NCI-H510A (cell line): ENCODE results near the gene PLEKHA8.

ENCODE experiments used
- DNase-seq: peaks from one replicate; lab custom pipeline; 2025; lab: John Stamatoyannopoulos, UW

The PLEKHA8 gene

DNA sequence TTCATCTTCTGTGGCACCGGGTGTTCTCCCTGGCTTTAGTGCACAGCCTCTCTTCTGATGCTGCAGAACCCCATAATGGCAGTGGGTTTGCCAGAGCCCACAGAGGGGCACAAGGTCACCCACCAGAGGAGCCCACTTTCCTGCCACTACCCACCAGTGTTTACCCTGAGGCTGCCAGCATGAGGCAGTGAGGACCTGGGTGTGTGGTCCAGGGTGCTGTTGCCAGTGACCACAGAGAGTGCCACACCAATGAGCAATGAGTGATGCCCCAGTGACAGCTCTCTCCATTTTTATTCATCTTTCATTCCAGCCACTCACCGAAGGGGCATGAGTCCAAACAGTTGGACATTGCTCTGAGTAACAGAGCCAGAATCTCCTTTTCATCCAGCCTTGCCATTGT, 141.4 kb downstream of the PLEKHA8 start:
- no peak for DNase-seq

GRCh38 chr7:30170476-30171205, 142.4 kb downstream of the PLEKHA8 start:
- DNase-seq, result no peak

- DNase-seq, result no peak
Observed at GRCh38 chr7:30171766-30172447, 143.7 kb downstream of the PLEKHA8 start.

DNA sequence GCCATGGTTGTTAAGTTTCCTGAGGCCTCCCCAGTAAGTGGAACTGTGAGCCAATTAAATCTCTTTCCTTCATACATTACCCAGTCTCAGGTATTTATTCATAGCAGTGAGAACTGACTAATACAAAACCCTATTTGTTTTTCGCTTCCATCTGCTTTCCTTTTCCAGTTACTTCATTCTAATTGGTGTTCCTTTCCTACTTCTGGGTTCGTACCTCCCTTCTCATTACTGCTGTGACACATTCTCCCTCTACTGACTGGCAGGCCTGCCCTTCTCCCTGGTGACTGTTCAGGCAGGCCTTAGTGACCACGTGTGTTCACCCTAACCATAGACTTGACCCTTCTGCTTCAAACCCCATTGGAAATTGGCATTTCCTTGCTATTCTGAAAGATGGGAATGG, 144.2 kb downstream of the PLEKHA8 start:
- DNase-seq, result no peak

DNA sequence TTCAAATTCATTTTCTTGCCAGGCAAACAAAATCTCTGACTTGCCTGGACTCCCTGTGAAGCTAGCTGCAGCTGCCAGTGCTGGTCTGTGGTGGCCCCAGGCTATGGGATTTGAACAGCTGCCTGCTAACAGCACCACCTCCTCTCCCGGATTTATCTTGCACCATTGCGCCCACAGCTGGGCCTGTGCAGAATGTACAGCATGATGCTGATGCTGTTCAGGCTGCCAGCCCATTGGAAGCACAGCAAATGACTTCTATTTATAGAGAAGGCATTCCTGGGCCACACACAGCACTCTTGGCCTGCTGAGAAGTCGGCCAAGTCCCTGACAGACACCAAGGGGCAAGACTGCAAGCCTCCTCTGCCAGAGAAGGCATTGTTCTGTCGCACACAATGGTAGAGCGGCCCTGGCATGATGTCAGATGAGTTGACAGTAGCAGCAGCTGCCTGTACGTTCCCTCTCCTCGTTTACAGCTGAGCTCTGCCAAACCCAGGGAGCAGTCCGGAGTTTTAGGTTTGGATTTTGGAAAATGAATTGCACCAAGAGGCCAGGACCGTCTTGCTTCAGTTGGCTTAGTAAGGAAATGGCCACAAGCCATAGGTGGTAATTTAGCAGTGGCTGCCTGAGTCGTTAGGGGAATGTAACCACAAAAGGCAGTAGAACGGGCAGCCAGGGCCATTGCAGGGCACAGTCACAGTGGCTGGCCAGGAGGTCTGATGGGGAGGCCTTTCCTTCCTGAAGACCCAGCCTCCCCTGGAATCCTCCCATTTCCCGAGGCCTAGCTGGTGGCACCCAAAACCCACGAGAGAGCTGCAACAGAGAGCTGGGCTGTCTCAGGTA, 145.1 kb downstream of the PLEKHA8 start:
- DNase-seq, result peak; percentile 70

DNA sequence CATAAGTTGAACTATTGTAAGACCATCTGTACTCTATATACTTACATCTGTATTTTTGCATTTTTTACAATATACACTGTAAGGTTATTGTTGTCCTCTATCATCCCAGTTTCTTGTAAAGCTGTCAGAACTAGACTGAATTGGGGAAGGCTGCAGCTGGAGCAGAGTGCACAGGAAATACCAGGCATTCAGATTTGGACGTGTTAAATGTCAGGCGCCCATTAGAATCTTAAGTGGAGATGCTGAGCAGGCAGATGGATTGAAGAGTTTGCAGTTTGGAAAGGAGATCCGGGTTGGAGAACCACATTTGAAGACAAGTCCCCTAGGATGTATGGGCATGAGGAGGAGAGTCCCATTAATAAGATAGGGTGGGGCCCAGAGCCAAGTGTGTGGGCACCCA, 147.0 kb downstream of the PLEKHA8 start:
- DNase-seq, result no peak

DNA sequence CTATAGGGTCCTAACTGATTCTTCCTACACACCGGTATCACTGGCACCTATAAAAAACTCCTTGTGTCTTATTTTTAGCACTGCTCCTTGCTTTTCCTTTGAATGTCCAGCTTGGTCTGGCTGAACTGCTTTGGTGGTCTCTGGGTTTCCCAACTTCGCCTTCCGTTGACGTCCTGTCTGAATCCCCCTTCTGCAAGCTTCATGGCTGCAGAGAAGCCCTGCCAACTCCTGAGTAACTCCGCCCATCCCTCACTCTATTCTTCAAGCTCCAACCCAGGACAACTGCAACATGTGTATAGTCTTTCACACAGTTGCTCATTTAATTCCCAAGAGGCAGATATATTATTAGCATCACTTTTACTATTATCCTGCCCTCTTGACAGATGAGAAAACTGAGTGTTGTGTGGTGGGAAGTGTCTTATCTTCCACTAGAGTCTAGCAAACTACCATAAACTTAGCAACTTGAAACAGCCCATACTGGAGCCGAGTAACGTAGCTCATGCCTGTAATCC, 147.5 kb downstream of the PLEKHA8 start:
- no peak for DNase-seq

DNA sequence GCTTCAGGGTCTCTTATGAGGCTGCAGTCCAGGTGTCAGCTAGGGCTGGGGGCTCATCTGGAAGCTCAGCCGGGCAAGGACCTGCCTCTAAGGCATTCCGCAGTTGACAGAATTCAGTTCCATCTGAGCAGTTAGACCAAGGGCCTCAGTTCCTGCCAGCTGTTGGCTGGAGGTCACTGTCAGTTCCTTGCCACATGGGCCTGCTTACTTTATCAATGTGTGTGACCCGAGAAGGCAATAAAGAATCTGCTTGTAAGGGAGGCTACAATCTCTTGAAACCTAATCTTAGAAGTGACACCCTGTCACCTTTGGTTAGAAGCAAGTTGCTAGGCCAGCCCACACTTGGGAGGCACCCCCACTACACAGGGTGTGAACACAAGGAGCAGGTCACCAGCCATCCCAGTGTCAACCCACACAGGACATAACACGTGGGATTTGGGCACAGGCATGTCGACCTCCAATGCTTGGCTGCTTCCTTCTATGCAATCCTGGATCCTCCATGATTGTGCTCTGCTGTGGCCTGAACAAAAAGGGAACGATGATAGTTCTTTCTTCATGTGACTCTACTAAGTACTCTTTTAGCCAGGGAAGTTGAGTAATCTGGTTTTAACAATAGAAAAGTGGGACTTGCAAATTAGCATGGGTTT, 148.4 kb downstream of the PLEKHA8 start:
- no peak for DNase-seq

GRCh38 chr7:30177186-30177585, 149.0 kb downstream of the PLEKHA8 start:
- no peak for DNase-seq

DNA sequence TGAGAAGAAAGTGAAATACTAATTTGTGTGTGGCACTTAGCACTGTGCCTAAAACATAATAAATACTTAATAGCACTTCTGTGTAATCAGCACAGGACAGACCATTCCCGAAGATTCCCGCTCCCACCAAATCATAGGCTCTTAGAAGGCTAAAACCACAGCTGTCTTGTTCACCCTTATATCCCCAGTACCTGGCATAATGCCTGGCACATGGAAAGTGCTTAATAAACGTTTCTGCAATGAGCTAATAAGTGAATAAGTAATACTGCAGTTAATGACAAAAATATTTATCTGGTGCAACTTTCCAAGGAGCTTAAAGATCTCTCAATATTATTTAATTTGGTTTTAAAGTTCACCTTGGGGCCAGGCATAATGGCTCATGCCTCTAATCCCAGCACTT, 149.8 kb downstream of the PLEKHA8 start:
- no peak for DNase-seq

DNA sequence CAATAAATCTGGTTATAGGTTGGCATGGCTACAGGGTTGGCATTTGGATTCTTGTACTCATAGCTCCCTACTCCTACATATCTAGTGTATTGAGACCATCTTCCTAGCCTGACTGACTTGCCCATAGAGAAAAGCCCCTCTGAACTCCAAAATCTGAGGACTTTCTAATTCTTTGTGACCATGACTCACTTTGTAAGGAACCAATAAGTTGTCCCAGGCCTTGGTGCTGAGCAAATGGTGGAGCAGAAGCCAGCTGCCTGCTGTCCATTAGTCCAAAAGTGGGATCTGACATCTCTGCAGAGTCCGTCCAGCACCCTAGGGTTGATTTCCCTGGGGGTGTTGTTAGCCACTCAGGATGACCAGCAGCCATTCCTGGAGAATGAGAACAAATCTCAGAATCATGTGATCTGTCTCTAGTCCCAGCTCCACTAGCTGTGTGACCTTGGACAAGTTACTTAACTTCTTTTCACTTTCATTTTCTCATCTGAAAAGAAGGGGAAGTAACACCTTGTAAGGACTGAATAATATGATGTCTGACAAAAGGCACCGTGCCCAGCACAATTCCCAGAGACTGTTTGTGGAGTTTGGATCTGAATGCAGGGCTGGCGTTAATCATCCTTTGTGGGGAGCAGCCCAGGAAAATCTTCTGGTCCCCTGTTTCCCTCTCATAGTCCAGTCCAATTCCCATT, 150.7 kb downstream of the PLEKHA8 start:
- no peak for DNase-seq
